T-helper 17 cell (primary cell): ENCODE measurements around the gene NEDD4L. TPM values are rescaled to one million over a fixed set of nuclear protein-coding genes. Genes with fewer than 3 reads are reported as not detected.

Experiments used
- ATAC-seq: fragments of 150-1000 bp; cut with Tn5 transposase; 2 replicates; pipeline ENCODE4 v1.10.0; 2021; ENCODE audit warnings: mild to moderate bottlenecking, moderate library complexity
- DNase-seq, 3 donors: peaks; one replicate each; pipeline versions ENCODE4 v3.0.0 to v3.0.0-alpha.2; 2020 to 2021
- H3K9me3 ChIP-seq: one replicate; pipeline ENCODE4 v1.7.0; 2013; ENCODE audit warnings: low read length, mild to moderate bottlenecking; ENCODE audit not compliant: control insufficient read depth, poor library complexity, severe bottlenecking
- H3K27ac Mint-ChIP-seq: one replicate; pipeline ENCODE4 v1.8.0; 2022; ENCODE audit warnings: mild to moderate bottlenecking, moderate library complexity, mixed read lengths
- H3K27me3 Mint-ChIP-seq: one replicate; pipeline ENCODE4 v1.8.0; 2022; ENCODE audit warnings: mixed read lengths
- H3K36me3 Mint-ChIP-seq: one replicate; pipeline ENCODE4 v1.8.0; 2022; ENCODE audit warnings: low read depth, mixed read lengths
- H3K4me1 Mint-ChIP-seq: one replicate; pipeline ENCODE4 v1.8.0; 2022; ENCODE audit warnings: mild to moderate bottlenecking, mixed read lengths
- H3K4me3 Mint-ChIP-seq: one replicate; pipeline ENCODE4 v1.8.0; 2022; ENCODE audit warnings: mild to moderate bottlenecking, moderate library complexity, mixed read lengths
- total RNA-seq, 4 donors: library from RNA in 2 of 4; stranded (reverse) in 2 of 4; gene quantifications; one replicate each; pipeline ENCODE4 v1.2.3 and lab custom pipeline; 2022 to 2026

Gene NEDD4L
- total RNA-seq, 2 donors from 2014 or later = 9.8 to 22.4 TPM

DNA sequence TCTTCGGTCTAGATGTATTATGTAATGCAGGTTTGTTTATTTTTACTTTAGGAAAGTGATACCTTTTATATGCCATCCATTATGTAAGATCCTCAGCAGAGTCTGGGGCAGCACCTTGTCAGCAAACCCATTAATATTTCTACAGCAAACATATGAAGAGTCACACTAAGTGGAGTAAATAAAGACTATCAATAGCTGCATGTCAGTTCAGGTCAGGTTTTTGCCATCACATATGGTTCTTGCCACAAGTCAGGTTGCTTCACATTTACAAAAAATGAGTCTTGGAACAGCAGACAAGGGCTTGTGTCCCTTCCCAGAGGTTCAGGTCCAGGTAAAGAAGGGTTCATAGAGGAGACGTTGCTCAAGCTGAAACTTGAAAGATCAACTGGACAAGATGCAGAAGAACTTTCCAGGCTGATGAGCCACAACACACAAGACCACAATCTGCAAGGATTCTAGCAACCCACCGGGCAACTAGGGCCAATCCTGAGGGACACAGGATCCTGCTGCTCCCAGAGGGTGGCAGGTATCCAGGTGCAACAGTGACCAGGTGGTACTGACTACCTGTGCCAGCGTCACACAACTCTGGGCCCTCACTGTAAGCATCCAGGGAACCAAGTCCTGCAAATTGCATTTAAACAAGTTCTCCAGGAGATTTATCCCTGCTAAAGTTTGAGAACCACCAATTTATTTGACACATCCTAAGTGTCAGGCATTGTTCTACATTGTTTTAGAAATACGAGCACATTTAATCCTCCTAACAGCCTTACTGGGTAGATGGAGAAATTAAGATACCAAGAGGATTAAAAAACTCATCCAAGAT is 369.0 kb downstream of the NEDD4L start:
- H3K9me3 ChIP-seq = no peaks in the 10 kb centered on the region
- DNase-seq (no peak), ATAC-seq (no peak)
- Mint-ChIP-seq H3K4me3 (no peak overlapping the region), H3K27ac (no peak overlapping the region), H3K4me1 (peaks cover 2% of the 10 kb centered on the region), H3K27me3 (peaks cover 32% of the 10 kb centered on the region), H3K36me3 (no peaks in the 10 kb centered on the region)

DNA sequence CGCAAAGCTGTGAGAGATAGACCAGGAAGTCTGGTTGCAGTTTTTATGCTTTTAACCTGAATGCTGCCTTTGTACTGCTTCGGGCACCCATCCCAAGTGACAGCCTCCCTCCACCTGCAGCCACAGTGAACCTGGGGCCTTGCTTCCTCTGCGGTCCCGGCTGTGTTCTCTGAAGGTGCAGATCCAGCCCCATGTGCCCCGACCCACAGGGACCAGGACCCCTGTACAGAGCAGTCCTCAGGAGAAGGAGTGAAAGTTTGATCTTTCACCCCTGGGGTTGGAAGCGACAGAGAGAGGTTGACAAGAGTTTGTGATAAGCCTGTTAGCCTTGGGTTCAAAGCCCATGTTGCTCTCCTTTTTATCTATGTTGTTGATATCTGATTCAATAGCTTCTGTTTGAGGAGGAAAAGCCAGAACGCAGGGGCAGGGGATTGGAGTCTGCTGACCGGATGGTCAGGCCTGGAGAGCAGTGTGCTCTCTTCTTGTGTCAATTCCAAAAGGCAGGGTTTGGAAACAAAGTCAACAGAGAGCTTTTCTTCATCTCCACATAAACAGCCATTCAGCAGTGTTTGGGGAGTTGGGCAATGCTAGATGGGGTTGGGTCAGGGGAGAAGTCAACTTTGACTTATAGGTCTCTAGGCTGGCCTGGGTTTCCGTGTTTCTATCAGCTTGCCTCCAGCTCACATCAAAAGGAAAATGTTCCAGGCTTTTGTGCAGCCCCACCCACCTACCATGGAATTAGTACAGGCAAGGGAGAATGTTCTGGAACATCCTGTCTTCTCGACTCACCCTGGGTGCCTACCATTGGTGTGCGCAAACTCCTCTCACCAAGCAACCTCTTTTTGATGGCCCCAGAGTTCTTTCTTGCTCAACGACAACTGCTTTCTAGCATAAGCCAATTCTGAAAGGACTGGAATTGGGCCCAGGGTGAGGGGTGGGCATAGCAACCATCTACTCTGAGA is 369.9 kb downstream of the NEDD4L start:
- no peaks in the 10 kb centered on the region for H3K36me3 Mint-ChIP-seq
- no peak overlapping the region for H3K4me3 Mint-ChIP-seq
- H3K27me3 Mint-ChIP-seq = peaks cover 35% of the 10 kb centered on the region
- H3K4me1 Mint-ChIP-seq = peaks cover 2% of the 10 kb centered on the region
- DNase-seq = no peak
- H3K27ac Mint-ChIP-seq = no peak overlapping the region
- ATAC-seq = no peak
- no peaks in the 10 kb centered on the region for H3K9me3 ChIP-seq

GRCh38 chr18:58416014-58416703 is 372.1 kb downstream of the NEDD4L start:
- Mint-ChIP-seq H3K4me3 (no peak overlapping the region), H3K4me1 (peaks cover 2% of the 10 kb centered on the region), H3K27ac (no peak overlapping the region), H3K27me3 (peaks cover 35% of the 10 kb centered on the region), H3K36me3 (no peaks in the 10 kb centered on the region)
- no peaks in the 10 kb centered on the region for H3K9me3 ChIP-seq
- ATAC-seq = no peak
- DNase-seq = no peak

GRCh38 chr18:58416704-58417683 is 373.0 kb downstream of the NEDD4L start:
- Mint-ChIP-seq H3K4me3 (no peak overlapping the region), H3K4me1 (peaks cover 2% of the 10 kb centered on the region), H3K27ac (no peak overlapping the region), H3K36me3 (no peaks in the 10 kb centered on the region), H3K27me3 (peaks cover 31% of the 10 kb centered on the region)
- no peak for ATAC-seq
- no peaks in the 10 kb centered on the region for H3K9me3 ChIP-seq
- DNase-seq = no peak

DNA sequence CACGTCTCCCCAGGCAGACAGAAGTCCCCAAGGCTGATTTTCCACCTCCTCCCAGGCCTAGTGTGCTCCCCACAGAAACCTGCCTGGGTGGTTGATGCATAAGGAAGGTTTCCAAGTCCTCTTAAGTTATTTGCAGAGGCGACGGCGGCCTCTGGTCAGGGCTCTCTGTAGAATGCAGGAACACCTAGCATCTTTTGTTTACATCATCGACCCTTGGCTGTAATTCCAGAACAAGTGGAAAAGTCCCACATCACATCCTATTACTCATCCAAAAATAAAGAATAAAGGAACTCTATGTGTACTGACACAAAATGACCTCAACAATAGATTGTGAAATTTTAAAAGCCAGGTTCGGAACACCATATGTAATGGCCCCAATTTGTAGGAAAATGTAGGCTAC is 373.7 kb downstream of the NEDD4L start:
- Mint-ChIP-seq H3K36me3 (no peaks in the 10 kb centered on the region), H3K27ac (no peak overlapping the region), H3K4me3 (no peak overlapping the region), H3K27me3 (peaks cover 25% of the 10 kb centered on the region), H3K4me1 (peaks cover 2% of the 10 kb centered on the region)
- ATAC-seq (no peak), DNase-seq (no peak)
- H3K9me3 ChIP-seq = no peaks in the 10 kb centered on the region

DNA sequence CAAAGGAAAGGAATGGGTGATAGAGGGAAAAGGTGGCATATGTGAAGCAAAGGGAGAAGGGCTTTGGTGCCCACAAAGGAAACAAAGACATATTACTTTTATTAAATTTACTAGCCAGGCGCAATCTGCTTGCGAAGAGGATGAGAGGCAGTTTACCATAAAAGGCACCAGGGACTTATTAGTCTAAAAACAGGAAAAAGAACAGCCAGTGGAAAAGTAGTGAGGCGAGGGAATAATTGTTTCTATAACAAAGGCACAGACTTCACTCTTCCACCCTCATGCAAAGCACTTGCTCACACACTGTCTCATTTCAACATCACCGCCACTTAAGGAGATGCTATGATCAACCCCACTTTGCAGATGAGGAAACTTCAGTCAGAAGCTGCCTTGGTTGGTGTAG is 374.3 kb downstream of the NEDD4L start:
- DNase-seq (no peak), ATAC-seq (no peak)
- Mint-ChIP-seq H3K36me3 (no peaks in the 10 kb centered on the region), H3K4me3 (no peak overlapping the region), H3K27me3 (peaks cover 19% of the 10 kb centered on the region), H3K27ac (no peak overlapping the region), H3K4me1 (peaks cover 2% of the 10 kb centered on the region)
- no peaks in the 10 kb centered on the region for H3K9me3 ChIP-seq

DNA sequence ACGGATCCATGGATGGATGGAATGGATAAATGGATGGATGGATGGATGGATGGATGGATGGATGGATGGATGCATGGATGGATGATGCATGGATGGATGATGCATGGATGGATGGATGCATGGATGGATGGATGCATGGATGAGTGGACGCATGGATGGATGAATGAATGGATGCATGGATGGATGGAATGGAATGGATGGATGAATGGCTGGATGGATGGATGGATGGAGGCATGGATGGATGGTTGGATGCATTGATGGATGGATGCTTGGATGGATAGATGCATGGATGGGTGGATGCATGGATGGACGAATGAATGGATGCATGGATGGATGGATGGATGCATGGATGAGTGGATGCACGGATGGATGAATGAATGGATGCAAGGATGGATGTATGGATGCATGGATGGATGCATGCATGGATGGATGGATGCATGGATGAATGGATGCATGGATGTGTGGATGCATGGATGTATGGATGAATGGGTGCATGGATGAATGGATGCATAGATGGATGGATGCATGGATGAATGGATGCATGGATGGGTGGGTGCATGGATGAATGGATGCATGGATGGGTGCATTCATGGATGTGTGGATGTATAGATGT is 375.7 kb downstream of the NEDD4L start:
- H3K4me3 Mint-ChIP-seq = no peak overlapping the region
- H3K36me3 Mint-ChIP-seq = no peaks in the 10 kb centered on the region
- ATAC-seq = no peak
- H3K27me3 Mint-ChIP-seq = peaks cover 24% of the 10 kb centered on the region
- no peak for DNase-seq
- no peak overlapping the region for H3K27ac Mint-ChIP-seq
- no peaks in the 10 kb centered on the region for H3K9me3 ChIP-seq
- H3K4me1 Mint-ChIP-seq = peaks cover 2% of the 10 kb centered on the region

GRCh38 chr18:58426611-58427010 is 382.6 kb downstream of the NEDD4L start:
- H3K9me3 ChIP-seq = no peaks in the 10 kb centered on the region
- Mint-ChIP-seq H3K4me1 (peaks cover 8% of the 10 kb centered on the region), H3K4me3 (no peak overlapping the region), H3K36me3 (peaks cover 2% of the 10 kb centered on the region), H3K27me3 (peaks cover 5% of the 10 kb centered on the region), H3K27ac (no peak overlapping the region)
- ATAC-seq (no peak), DNase-seq (no peak)

- ATAC-seq (no peak), DNase-seq (no peak)
- Mint-ChIP-seq H3K36me3 (peaks cover 2% of the 10 kb centered on the region), H3K4me3 (no peak overlapping the region), H3K4me1 (peaks cover 8% of the 10 kb centered on the region), H3K27me3 (peaks cover 5% of the 10 kb centered on the region), H3K27ac (no peak overlapping the region)
- no peaks in the 10 kb centered on the region for H3K9me3 ChIP-seq
Measured at GRCh38 chr18:58427321-58427720, 383.3 kb downstream of the NEDD4L start.

DNA sequence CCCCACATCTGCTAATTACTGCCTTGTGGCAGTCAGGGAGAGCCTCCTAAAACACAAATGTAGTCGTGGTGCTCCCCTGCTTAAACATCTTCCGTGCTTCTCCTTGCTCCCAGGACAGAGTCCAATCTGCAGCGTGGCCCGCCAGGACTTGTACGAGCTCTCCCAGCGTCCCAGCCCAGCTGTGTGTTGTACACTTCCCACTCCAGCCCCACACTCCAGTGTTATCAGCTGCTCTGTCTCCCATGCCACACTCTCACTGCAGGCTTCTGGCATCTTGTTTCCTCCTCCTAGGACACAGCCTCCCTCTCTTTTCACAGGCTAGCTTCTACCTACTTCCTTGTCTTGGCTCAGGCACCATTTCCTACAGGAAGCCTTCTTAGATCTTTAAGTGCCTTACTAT is 385.4 kb downstream of the NEDD4L start:
- no peak for DNase-seq
- no peak overlapping the region for H3K27ac Mint-ChIP-seq
- H3K4me3 Mint-ChIP-seq = no peak overlapping the region
- H3K4me1 Mint-ChIP-seq = peaks cover 8% of the 10 kb centered on the region
- no peaks in the 10 kb centered on the region for H3K9me3 ChIP-seq
- H3K27me3 Mint-ChIP-seq = no peaks in the 10 kb centered on the region
- peaks cover 2% of the 10 kb centered on the region for H3K36me3 Mint-ChIP-seq
- ATAC-seq = no peak

DNA sequence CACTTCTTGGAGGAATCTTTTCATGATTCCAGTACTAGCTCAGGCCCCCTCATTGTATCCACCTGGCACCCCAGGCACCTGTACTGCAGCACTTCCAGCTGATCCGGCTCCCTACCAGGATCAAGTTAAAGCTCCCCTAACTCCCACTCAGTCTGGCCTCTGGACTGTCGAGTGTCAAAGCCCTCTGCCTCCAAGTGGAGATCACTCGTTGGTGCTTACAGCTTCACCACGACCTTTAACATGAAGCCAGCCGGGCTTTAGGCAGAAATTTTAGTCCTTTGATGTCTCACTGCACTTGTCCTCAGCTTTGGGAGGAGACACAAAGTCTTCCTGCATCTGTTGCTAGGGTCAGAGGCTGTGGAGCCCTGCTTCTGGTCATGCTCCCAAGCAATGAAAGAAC is 387.2 kb downstream of the NEDD4L start:
- H3K9me3 ChIP-seq = no peaks in the 10 kb centered on the region
- Mint-ChIP-seq H3K27me3 (no peaks in the 10 kb centered on the region), H3K4me3 (no peak overlapping the region), H3K4me1 (peaks cover 5% of the 10 kb centered on the region), H3K27ac (no peak overlapping the region), H3K36me3 (peaks cover 2% of the 10 kb centered on the region)
- DNase-seq = no peak
- no peak for ATAC-seq
